GM18520 (cell line): ENCODE results near the gene AASS.
"Not testable (repeated sequence)": the region's sequence is repeated elsewhere in the genome, so short reads cannot be mapped to it uniquely, and the experiment has no call there.

Experiments used
- ATAC-seq: cut with Tn5 transposase; IDR thresholded peaks from one replicate; pipeline ENCODE4 v1.9.1; 2021; ENCODE audit not compliant: unreplicated experiment

The AASS gene

GRCh38 chr7:122143751-122144711 is at the start of gene AASS:
AASS (minus strand) TSS chr7:122144249; CDS start chr7:122133726, 10,523 bp downstream.
- peak; percentile 100 for ATAC-seq

DNA sequence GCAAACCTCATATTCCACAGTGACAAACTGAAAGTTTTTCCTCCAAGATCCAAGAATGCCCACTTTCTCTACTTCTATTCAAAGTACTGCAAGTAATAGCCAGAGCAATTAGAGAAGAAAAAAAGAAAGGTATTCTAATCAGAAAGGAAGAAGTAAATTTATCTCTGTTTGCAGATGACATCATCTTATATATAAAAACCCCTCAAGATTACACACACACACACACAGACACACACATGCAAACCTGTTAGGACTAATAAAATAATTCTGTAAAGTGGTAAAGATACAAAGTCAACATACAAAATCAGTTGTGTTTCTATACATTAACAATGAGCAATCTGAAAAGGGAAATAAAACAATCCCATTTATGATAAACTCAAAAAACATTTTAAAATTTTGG is 44.7 kb upstream of the AASS start:
- ATAC-seq = no peak

DNA sequence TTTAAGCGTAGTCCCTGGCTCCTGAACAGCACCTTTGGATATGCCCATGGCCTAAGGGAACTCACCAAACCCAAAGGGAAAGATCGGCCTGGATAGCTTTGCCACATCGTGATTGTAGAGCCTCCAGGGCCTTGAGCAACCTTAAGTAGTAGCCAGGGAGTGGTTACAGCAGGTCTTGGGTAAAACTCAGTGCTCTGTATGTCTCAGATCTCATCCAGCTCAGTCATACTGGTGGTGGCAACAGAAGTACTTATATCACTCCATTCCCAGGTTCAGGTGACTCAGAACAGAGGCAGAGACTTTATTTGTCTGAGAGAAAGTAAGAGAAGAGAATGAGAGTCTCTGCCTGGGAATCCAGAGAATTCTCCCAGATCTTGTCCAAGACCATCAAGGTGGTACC is 39.1 kb upstream of the AASS start:
- no peak for ATAC-seq

DNA sequence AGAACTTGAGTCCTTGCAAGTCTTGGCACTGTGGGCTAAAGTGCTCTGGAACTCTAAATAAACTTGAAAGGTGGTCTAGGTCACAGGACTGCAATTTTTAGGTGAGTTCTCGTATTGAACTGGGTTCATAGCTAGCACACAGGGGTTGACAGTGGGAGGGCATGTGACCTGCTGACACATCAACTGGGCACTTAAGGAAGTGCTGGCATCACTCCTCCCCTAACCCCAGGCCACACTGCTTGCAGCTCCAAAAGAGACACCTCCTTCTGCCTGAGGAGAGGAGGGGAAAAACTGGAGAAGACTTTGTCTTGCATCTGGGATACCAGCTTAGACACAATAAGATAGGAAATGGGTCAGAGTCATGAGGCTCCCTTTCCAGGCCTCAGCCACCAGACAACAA is 38.0 kb upstream of the AASS start:
- ATAC-seq = no peak

DNA sequence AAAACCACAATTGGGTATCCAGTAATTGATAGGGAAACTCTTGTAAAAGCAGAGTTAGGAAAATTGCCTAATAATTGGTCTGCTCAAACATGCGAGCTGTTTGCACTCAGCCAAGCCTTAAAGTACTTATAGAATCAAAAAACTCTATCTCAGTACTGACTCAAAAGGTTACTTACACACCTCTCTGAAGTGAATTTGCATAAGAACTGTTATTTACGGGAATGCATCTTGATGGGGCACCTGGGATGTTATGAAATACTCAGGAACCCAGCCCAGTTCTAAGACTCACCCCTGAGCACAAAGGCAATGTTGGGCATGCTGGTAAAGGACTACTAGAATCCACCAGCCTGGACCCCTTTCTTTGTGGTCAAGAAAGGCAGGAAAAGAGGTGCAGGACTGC is 28.1 kb upstream of the AASS start:
- not testable (repeated sequence) for ATAC-seq

GRCh38 chr7:122166740-122167139 is 22.7 kb upstream of the AASS start:
- ATAC-seq = no peak

DNA sequence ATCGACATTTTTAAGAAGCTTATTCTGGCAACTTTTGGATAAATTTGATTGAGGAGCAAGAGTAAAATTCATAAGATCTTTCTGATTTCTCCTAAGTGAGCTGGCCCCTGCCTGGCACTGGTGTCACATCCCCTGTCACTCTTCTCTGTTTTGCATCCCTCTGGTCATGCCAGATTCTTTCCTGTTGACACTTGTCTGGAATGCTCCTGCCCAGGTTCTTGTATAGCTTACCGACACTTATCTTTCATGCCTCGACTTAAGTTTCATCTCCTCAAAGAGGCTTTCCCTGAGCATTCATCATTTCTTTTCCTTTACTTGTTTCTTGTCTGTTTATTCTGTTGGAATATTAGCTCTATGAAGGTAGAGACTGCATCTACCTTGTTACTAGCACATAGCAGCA is 22.2 kb upstream of the AASS start:
- no peak for ATAC-seq

GRCh38 chr7:122161628-122162027 is 17.6 kb upstream of the AASS start:
- no peak for ATAC-seq

GRCh38 chr7:122155566-122155965 is 11.5 kb upstream of the AASS start:
- ATAC-seq = no peak

DNA sequence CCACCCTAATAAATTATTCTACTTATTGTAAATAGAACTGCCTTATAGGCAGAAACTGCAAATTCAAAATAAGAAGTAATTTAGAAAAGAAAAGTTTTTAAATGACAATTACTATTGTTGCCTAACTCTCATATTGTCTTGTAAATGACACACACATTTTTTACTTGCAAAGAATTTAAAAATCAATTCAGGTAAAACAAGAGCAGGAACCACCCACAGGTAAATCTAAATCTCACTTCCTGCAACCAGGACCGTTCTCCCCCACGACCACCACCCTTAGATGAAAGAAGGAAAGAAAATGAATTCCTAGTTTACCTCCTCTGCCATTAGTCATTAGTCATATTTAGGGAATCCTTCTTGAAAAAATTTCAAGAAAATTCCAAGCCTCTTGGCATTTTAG is 4.8 kb upstream of the AASS start:
- ATAC-seq = no peak

DNA sequence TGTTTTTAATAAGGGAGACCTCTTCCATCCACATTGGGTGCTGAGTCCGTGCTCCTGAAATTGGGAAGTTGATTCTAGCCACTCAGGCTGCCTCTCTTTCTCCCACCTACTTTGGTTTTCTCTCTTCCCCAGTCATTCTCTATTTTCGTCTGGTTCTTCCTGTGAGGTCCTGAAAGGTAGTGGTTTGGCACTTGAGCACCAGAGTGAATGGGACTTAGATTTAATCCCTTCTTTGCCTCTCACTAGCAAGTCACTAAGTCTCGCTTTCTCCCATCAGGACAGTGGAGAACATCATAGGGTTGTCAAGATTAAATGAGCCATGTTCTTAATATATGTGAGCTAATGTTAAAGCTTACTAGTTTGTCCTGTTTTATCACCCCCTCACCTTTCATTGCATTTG is 4.0 kb upstream of the AASS start:
- ATAC-seq = no peak

DNA sequence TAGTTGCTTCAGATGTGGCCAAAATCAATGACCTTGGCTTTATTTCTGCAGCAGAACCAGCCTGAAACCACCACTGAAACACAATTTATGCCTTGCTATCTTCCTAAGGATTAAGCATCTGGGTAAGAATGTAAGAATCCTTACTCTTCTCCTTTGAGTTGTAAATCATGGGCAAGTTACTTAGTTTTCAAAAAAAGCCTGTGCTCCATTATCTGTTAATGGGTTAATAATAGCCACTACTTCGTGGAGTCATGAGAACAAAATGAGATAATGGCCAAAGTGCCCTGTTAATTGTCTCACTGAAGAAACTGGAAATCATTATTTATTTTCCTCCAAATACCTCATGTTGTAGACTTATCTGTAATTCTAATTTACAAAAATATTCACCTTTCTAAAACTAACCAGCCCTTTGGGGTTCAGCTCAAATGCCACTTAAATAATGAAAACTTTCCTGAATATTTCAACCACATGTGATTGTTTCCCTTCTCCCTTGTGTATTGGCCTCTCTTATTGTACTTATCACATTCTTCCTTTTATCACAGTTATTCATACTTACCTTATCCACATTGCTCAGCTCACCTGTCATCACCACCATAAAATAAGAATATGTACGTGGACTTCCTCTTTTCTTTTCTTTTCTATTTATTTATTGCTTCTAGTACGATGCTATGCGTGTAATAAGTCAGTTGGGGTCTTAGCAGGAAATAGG is 2.0 kb upstream of the AASS start:
- ATAC-seq = no peak

DNA sequence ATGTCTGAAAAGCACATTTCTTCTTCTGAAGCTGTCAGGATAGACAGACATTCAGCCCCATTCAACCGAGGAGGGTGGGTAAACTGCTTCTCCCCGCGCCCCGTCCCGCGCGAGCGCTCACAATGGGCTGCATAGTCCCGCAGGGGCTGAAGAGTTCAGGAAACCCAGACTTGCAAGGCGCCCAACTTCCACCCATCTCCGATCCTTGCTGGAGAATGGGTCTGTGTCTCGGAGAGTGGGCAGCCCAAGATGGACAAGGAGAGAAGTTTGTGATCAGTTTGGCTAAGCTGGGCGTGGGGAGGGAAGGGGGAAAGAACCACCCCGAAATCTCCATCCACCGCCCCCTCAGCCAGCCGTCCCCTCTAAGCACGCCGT is 686 bp downstream of the AASS start:
- no peak for ATAC-seq

DNA sequence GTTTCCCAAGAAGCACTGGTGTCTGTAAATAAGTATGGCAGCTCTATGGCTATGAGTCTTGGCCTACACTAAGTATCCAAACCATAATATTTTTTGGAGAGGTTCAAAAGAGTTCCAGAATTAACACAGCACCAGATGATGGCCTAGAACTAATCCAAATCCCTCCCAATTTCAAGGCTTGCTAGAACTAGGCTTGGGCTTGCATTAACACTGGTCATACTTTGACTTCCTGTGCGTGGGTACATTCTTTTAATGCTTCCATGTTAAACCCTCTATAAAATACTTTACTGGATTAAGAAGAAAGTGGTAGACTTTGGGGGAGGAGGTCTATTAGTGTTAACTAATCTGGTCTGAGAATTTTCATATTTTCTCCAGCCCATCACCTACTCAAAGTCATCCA is 3.1 kb downstream of the AASS start:
- no peak for ATAC-seq

DNA sequence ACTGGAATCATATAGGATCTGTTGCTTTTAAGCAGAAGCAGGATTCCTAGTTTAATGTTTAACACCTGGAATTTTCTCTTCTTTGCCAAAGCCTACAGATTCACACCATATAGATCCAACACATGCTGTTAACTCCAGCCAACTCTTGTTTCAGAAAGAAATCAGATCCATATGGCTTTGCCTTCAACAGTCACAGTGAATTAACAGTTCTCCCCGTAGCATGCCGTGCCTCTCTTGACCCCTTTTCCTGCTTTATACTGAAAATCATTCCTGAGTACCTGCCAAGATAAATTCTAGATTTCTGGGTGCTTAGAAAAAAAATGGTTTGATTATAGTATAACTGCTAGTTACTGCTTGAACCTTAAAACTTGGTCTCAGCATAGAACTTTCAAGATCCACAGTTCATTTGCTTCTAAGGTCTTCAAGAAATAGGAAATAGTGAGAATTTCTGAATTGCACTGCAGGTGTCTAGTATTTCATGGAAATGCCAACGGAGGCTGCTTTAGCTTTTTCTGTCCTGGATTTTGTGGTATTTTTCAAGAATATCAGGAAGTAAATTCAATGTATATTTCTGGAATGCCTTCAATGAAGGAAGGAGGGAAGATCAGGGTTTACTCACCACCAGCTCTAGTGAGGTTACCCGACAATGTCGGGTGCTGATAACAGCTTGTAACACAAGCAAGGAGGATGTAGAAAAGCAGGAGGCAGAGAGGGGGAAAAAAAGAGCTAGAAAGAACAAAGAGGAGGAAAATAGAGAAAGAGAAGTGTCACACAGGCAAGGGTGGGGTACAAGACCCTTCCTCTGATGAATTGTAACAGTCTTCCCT is 6.6 kb downstream of the AASS start:
- no peak for ATAC-seq

- ATAC-seq = no peak
Observed at GRCh38 chr7:122136639-122137245, 7.3 kb downstream of the AASS start.

DNA sequence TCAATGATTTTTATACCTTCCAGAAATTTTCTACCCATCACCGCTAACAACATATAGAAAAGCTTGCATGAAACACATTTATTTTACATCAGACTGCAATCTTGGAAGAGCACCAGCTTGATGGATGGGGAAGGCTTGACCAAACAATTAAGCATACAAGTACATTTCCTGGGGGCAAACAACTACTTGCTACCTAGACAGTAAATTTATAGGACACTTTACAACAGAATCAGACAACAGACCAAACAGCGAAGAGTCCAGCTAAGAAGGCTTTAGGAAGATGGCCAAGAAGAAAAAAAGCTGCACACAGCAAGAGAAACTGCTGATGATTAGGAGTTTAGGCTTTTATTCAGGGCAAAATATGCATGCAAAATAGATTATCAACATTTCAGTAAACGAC is 8.0 kb downstream of the AASS start:
- ATAC-seq = no peak

DNA sequence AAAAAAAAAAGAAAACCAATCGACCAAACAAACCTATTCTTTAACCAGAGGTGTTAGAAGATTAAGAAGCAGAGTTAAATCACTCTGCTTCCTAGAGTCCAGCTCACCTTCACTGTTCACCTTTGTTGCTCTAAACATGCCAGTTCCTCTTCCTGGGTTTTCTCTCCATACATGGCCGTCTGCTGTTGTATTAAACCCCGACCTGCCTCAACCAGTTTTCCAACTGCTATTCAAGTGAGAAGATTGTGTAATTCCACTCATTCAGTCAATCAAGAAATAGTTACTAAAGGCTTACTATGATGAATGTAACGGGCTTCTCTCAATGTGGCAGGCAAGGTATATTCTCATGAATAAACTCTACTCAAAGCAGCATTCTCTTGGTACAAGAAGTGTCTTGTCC is 8.8 kb downstream of the AASS start:
- ATAC-seq = no peak

DNA sequence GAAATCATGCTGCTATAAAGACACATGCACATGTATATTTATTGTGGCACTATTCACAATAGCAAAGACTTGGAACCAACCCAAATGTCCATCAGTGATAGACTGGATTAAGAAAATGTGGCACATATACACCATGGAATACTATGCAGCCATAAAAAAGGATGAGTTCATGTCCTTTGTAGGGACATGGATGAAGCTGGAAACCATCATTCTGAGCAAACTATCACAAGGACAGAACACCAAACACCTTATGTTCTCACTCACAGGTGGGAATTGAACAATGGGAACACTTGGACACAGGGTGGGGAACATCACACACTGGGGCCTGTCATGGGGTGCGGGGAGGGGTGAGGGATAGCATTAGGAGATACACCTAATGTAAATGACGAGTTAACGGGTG is 9.3 kb downstream of the AASS start:
- ATAC-seq = not testable (repeated sequence)

- ATAC-seq = no peak
Observed at GRCh38 chr7:122133477-122133876, 10.6 kb downstream of the AASS start.

DNA sequence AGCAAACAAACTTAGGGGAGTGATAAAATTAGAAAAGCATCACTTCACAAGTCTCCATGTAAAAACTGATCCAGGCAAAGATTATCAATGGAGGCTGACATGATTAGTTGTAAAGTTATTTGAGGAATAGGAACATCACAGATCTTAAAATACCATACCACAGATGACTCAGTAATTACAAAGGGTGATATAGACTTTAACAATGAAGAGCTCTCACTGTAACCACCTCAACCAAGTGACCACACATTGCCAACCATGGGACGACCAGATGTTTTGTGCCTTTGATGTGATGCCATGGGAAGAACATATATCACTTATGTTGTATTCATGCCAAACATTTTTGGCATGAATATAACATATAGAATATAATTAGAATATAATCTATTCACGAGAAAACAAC is 11.7 kb downstream of the AASS start:
- ATAC-seq = no peak
